ENCODE measurements around the gene MT1A. TPM values are rescaled to one million over a fixed set of nuclear protein-coding genes. Genes with fewer than 3 reads are reported as not detected.

The MT1A gene
- polyA plus RNA-seq, 1 donor (not counting 4 experiments of a cell fraction or from before 2014, with no cell fraction given): not detected

GRCh38 chr16:56608876-56609462 is 29.5 kb upstream of the MT1A start:
- H3K4me3 ChIP-seq (ENCODE audit: control insufficient read depth in 2 of 3, extremely low read depth in 1 of 3, insufficient read depth in 2 of 3, low read depth in 1 of 3, low read length in 3 of 3): peak overlapping the region; percentile 46 to 92 (median 86)
- no peaks in the 10 kb centered on the region for H3K9me3 ChIP-seq (ENCODE audit: control insufficient read depth, low read depth, low read length)
- H3K79me2 ChIP-seq (ENCODE audit: control insufficient read depth, insufficient read depth, low read length): no peaks in the 10 kb centered on the region
- no peak overlapping the region for H2AFZ ChIP-seq (ENCODE audit: control insufficient read depth, low read length)
- no peak for FAIRE-seq
- peaks cover 69% of the 10 kb centered on the region for H3K4me1 ChIP-seq (ENCODE audit: control insufficient read depth, extremely low read depth, insufficient read depth, low read length)
- no peaks in the 10 kb centered on the region for H3K36me3 ChIP-seq (ENCODE audit: control insufficient read depth in 2 of 2, extremely low read depth in 1 of 2, insufficient read depth in 2 of 2, low read length in 2 of 2)
- H3K4me2 ChIP-seq (ENCODE audit: control insufficient read depth, extremely low read depth, insufficient read depth, low read depth, low read length): peak overlapping the region; percentile 95
- H3K27me3 ChIP-seq (ENCODE audit: control insufficient read depth, extremely low read depth, insufficient read depth, low read length): no peaks in the 10 kb centered on the region
- H3K9me1 ChIP-seq (ENCODE audit: control insufficient read depth, extremely low read depth, insufficient read depth, low read length): no peaks in the 10 kb centered on the region
- H3K9ac ChIP-seq (ENCODE audit: control insufficient read depth, extremely low read depth, insufficient read depth, low read length): peak overlapping the region; percentile 78
- H3K27ac ChIP-seq (ENCODE audit: control insufficient read depth, insufficient read depth, low read length): peak overlapping the region; percentile 95
- dilution Hi-C loops (cut with MboI; ENCODE audit: extremely low pct_ligation_motif_present, low sequenced_read_pairs): no loop called here
- no peaks in the 10 kb centered on the region for H4K20me1 ChIP-seq (ENCODE audit: control insufficient read depth, extremely low read depth, insufficient read depth, low read length)
- TF ChIP-seq, protein P1, sequence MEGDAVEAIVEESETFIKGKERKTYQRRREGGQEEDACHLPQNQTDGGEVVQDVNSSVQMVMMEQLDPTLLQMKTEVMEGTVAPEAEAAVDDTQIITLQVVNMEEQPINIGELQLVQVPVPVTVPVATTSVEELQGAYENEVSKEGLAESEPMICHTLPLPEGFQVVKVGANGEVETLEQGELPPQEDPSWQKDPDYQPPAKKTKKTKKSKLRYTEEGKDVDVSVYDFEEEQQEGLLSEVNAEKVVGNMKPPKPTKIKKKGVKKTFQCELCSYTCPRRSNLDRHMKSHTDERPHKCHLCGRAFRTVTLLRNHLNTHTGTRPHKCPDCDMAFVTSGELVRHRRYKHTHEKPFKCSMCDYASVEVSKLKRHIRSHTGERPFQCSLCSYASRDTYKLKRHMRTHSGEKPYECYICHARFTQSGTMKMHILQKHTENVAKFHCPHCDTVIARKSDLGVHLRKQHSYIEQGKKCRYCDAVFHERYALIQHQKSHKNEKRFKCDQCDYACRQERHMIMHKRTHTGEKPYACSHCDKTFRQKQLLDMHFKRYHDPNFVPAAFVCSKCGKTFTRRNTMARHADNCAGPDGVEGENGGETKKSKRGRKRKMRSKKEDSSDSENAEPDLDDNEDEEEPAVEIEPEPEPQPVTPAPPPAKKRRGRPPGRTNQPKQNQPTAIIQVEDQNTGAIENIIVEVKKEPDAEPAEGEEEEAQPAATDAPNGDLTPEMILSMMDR (optimal IDR thresholded peaks at IDR 0.05 in 1 of 3, IDR thresholded peaks at IDR 0.05 in 1 of 3, conservative IDR thresholded peaks at IDR 0.05 in 1 of 3; ENCODE audit: extremely low read depth in 1 of 3, insufficient read depth in 2 of 3, low read length in 3 of 3): peak in 1 of 3 experiments; percentile 3
- TF ChIP-seq EZH2 (IDR thresholded peaks at IDR 0.05; ENCODE audit: low read length): no peak
- no peak for DNase-seq (ENCODE audit: low read depth, low spot score)

GRCh38 chr16:56609463-56609921 is 29.0 kb upstream of the MT1A start:
- Histone ChIP-seq H3K4me1 (ENCODE audit: control insufficient read depth, extremely low read depth, insufficient read depth, low read length) (peaks cover 74% of the 10 kb centered on the region), H3K4me2 (ENCODE audit: control insufficient read depth, extremely low read depth, insufficient read depth, low read depth, low read length) (peak overlapping the region; percentile 95), H3K4me3 (ENCODE audit: control insufficient read depth in 2 of 3, extremely low read depth in 1 of 3, insufficient read depth in 2 of 3, low read depth in 1 of 3, low read length in 3 of 3) (peak overlapping the region; percentile 46 to 92 (median 86)), H3K79me2 (ENCODE audit: control insufficient read depth, insufficient read depth, low read length) (no peaks in the 10 kb centered on the region), H3K9me1 (ENCODE audit: control insufficient read depth, extremely low read depth, insufficient read depth, low read length) (no peaks in the 10 kb centered on the region), H3K36me3 (ENCODE audit: control insufficient read depth in 2 of 2, extremely low read depth in 1 of 2, insufficient read depth in 2 of 2, low read length in 2 of 2) (no peaks in the 10 kb centered on the region), H3K9ac (ENCODE audit: control insufficient read depth, extremely low read depth, insufficient read depth, low read length) (peak overlapping the region; percentile 78), H3K27me3 (ENCODE audit: control insufficient read depth, extremely low read depth, insufficient read depth, low read length) (no peaks in the 10 kb centered on the region), H2AFZ (ENCODE audit: control insufficient read depth, low read length) (no peak overlapping the region), H4K20me1 (ENCODE audit: control insufficient read depth, extremely low read depth, insufficient read depth, low read length) (no peaks in the 10 kb centered on the region), H3K27ac (ENCODE audit: control insufficient read depth, insufficient read depth, low read length) (peak overlapping the region; percentile 95), H3K9me3 (ENCODE audit: control insufficient read depth, low read depth, low read length) (no peaks in the 10 kb centered on the region)
- DNase-seq (ENCODE audit: low read depth, low spot score) (no peak), FAIRE-seq (no peak)
- TF ChIP-seq, protein P1 (optimal IDR thresholded peaks at IDR 0.05 in 1 of 3, IDR thresholded peaks at IDR 0.05 in 1 of 3, conservative IDR thresholded peaks at IDR 0.05 in 1 of 3; ENCODE audit: extremely low read depth in 1 of 3, insufficient read depth in 2 of 3, low read length in 3 of 3): no peak
- no peak for TF ChIP-seq EZH2 (IDR thresholded peaks at IDR 0.05; ENCODE audit: low read length)
- dilution Hi-C loops (cut with MboI; ENCODE audit: extremely low pct_ligation_motif_present, low sequenced_read_pairs): no loop called here

All from keratinocyte (primary cell).